Mesothelial cell of epicardium (in vitro differentiated cells): Measurements from ENCODE around the gene AK9. TPM values are rescaled to one million over a fixed set of nuclear protein-coding genes. Genes with fewer than 3 reads are reported as not detected.

Experiments
- DNase-seq, 2 experiments: peaks; one replicate each; pipeline ENCODE4 v3.0.0; 2021; ENCODE audit warnings: low spot score in 2 of 2; ENCODE audit not compliant: unreplicated experiment in 2 of 2
- H3K27ac Mint-ChIP-seq: 2 replicates; pipeline ENCODE4 v1.8.0; 2021; ENCODE audit warnings: mixed read lengths
- H3K27me3 Mint-ChIP-seq: 2 replicates; pipeline ENCODE4 v1.8.0; 2021; ENCODE audit warnings: low read depth, mixed read lengths
- H3K36me3 Mint-ChIP-seq: 2 replicates; pipeline ENCODE4 v1.8.0; 2021; ENCODE audit warnings: mixed read lengths
- H3K4me1 Mint-ChIP-seq: 2 replicates; pipeline ENCODE4 v1.8.0; 2021; ENCODE audit warnings: mixed read lengths
- H3K4me3 Mint-ChIP-seq: 2 replicates; pipeline ENCODE4 v1.8.0; 2021; ENCODE audit warnings: mild to moderate bottlenecking, moderate library complexity, mixed read lengths
- H3K9me3 Mint-ChIP-seq: 2 replicates; pipeline ENCODE4 v1.8.0; 2021; ENCODE audit warnings: mixed read lengths
- CTCF ChIP-seq: fragments of 200-600 bp; sonication (generic); IDR thresholded peaks from one replicate; pipeline ENCODE4 v1.5.0; 2021; ENCODE audit warnings: antibody characterized with exemption; ENCODE audit not compliant: unreplicated experiment
- total RNA-seq: library from RNA; stranded (reverse); gene quantifications from 3 replicates; pipeline ENCODE4 v1.2.1, GENCODE V29; 2021

AK9 gene
- total RNA-seq, 1 donor from 2014 or later = 6.7 TPM

GRCh38 chr6:109474995-109475394 is 216.0 kb downstream of the AK9 start:
- Mint-ChIP-seq H3K9me3 (no peaks in the 10 kb centered on the region), H3K4me1 (peaks cover 21% of the 10 kb centered on the region), H3K27ac (no peak overlapping the region), H3K4me3 (no peak overlapping the region), H3K27me3 (no peaks in the 10 kb centered on the region), H3K36me3 (peaks cover 46% of the 10 kb centered on the region)
- DNase-seq = no peak
- no peak for TF ChIP-seq CTCF

DNA sequence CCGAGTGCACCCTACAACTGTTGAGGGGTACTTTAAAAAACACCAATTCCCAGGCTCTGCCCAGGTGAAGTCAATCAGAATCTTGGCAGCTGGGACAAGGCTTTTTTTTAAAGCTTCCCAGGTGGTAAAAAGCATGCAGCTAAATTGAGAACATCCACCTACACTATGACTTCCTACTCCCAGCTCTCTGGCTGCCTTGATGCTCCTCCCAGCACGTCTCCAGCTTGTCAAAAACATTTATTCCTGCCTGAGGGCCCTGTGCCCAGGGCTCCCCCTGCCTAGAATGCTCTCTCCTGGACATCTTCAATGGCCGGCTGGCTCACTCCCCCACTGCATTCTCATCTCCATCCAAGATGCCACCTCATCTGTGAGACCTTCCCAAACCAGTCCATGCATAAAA is 217.9 kb downstream of the AK9 start:
- TF ChIP-seq CTCF = no peak
- Mint-ChIP-seq H3K4me1 (peaks cover 6% of the 10 kb centered on the region), H3K27ac (no peak overlapping the region), H3K4me3 (no peak overlapping the region), H3K9me3 (no peaks in the 10 kb centered on the region), H3K27me3 (no peaks in the 10 kb centered on the region), H3K36me3 (peaks cover 40% of the 10 kb centered on the region)
- DNase-seq = no peak

GRCh38 chr6:109472132-109472995 is 218.6 kb downstream of the AK9 start:
- H3K36me3 Mint-ChIP-seq = peaks cover 48% of the 10 kb centered on the region
- no peaks in the 10 kb centered on the region for H3K9me3 Mint-ChIP-seq
- no peak overlapping the region for H3K4me3 Mint-ChIP-seq
- peaks cover under 1% of the 10 kb centered on the region for H3K4me1 Mint-ChIP-seq
- H3K27ac Mint-ChIP-seq = no peak overlapping the region
- no peak for TF ChIP-seq CTCF
- H3K27me3 Mint-ChIP-seq = no peaks in the 10 kb centered on the region
- no peak for DNase-seq

- Mint-ChIP-seq H3K9me3 (no peaks in the 10 kb centered on the region), H3K4me3 (no peak overlapping the region), H3K36me3 (peaks cover 49% of the 10 kb centered on the region), H3K27ac (no peak overlapping the region), H3K27me3 (no peaks in the 10 kb centered on the region), H3K4me1 (no peaks in the 10 kb centered on the region)
- no peak for DNase-seq
- TF ChIP-seq CTCF = no peak
These were observed 219.7 kb downstream of the AK9 start for GRCh38 chr6:109471105-109471810.

DNA sequence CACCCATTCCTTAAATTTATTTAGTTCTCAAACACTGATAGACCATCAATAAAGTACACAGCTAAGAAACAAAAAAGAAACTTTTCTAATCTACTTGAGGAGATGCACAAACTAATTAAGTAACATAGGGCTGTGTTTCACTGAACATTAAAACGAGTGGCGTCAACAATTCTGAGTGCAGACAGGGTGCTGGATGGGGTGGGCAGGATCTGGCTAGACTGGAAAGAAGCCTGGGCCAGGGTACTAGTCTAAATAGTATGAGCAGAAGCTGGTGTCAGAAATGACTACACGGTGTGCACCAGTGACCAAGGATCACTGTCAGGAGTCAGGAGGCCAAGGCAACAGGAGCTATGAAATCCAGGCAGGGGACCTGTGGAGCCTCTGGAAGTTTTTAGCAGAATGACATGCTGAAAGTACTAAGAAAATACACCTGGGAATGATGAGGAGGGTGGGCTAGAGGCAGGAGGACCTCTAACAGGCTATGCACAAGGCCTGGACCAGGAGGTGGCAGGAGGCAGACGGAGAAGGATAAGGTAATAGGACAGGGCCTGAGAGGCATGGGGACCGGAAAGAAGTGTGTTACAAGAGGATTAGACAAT is 221.3 kb downstream of the AK9 start:
- no peak overlapping the region for H3K4me3 Mint-ChIP-seq
- H3K27ac Mint-ChIP-seq = no peak overlapping the region
- H3K27me3 Mint-ChIP-seq = no peaks in the 10 kb centered on the region
- DNase-seq = no peak
- H3K9me3 Mint-ChIP-seq = no peaks in the 10 kb centered on the region
- no peaks in the 10 kb centered on the region for H3K4me1 Mint-ChIP-seq
- no peak for TF ChIP-seq CTCF
- peaks cover 43% of the 10 kb centered on the region for H3K36me3 Mint-ChIP-seq
